Neuronal stem cell (in vitro differentiated cells): Measurements from ENCODE around the gene TNFSF13B.

ENCODE experiments used
- DNase-seq: peaks from one replicate; pipeline ENCODE4 v3.0.0-alpha.2; 2013; ENCODE audit warnings: low spot score
- H2AFZ ChIP-seq: one replicate; pipeline ENCODE4 v1.6.1; 2013; ENCODE audit warnings: mild to moderate bottlenecking, low read length, inconsistent platforms
- H2AK5ac ChIP-seq: 2 replicates; pipeline ENCODE4 v1.6.1; 2013; ENCODE audit warnings: low read depth, mild to moderate bottlenecking, inconsistent platforms, low read length, moderate library complexity, mixed read lengths
- H2BK120ac ChIP-seq: 2 replicates; pipeline ENCODE4 v1.6.1; 2013; ENCODE audit warnings: low read depth, mild to moderate bottlenecking, inconsistent platforms, low read length, moderate library complexity, mixed read lengths
- H2BK12ac ChIP-seq: one replicate; pipeline ENCODE4 v1.6.1; 2013; ENCODE audit warnings: low read length, inconsistent platforms
- H2BK15ac ChIP-seq: 2 replicates; pipeline ENCODE4 v1.6.1; 2013; ENCODE audit warnings: mild to moderate bottlenecking, low read length, inconsistent platforms, mixed read lengths
- H2BK5ac ChIP-seq: one replicate; pipeline ENCODE4 v1.6.1; 2013; ENCODE audit warnings: inconsistent platforms, mild to moderate bottlenecking, low read length, moderate library complexity
- H3K14ac ChIP-seq: one replicate; pipeline ENCODE4 v1.6.1; 2013; ENCODE audit warnings: low read length, inconsistent platforms
- H3K18ac ChIP-seq: 2 replicates; pipeline ENCODE4 v1.6.1; 2013; ENCODE audit warnings: low read length, inconsistent platforms
- H3K23ac ChIP-seq: 2 replicates; pipeline ENCODE4 v1.6.1; 2013; ENCODE audit warnings: low read depth, mild to moderate bottlenecking, mixed read lengths, low read length, inconsistent platforms; ENCODE audit not compliant: poor library complexity
- H3K27ac ChIP-seq: replicated peaks from 3 replicates; pipeline ENCODE4 v1.5.1; 2013; ENCODE audit warnings: low read length, inconsistent platforms
- H3K27me3 ChIP-seq, 3 experiments: 2 replicates each; pipeline ENCODE4 v1.6.1; 2013; ENCODE audit warnings: low read length in 3 of 3, mild to moderate bottlenecking in 2 of 3, inconsistent platforms in 1 of 3, low read depth in 1 of 3, mixed read lengths in 1 of 3, moderate library complexity in 1 of 3; ENCODE audit not compliant: control insufficient read depth in 3 of 3, insufficient read depth in 3 of 3
- H3K36me3 ChIP-seq, 2 donors: replicated peaks in 1 of 2; 2 replicates each; pipeline ENCODE4 v1.6.1; 2013; ENCODE audit warnings: low read length in 2 of 2; ENCODE audit not compliant: control insufficient read depth in 2 of 2, insufficient read depth in 2 of 2
- H3K4ac ChIP-seq: 2 replicates; pipeline ENCODE4 v1.6.1; 2013; ENCODE audit warnings: inconsistent platforms, mild to moderate bottlenecking, low read length, moderate library complexity
- H3K4me1 ChIP-seq, 2 donors: 1 replicate in 1 of 2; 2 replicates in 1 of 2; pipeline ENCODE4 v1.6.1; 2013; ENCODE audit warnings: low read length in 2 of 2, low read depth in 1 of 2; ENCODE audit not compliant: control insufficient read depth in 2 of 2, insufficient read depth in 1 of 2
- H3K4me2 ChIP-seq: one replicate; pipeline ENCODE4 v1.6.1; 2013; ENCODE audit warnings: mild to moderate bottlenecking, low read length, inconsistent platforms; ENCODE audit not compliant: insufficient read depth, poor library complexity, severe bottlenecking
- H3K4me3 ChIP-seq, 2 donors: 2 replicates each; pipeline ENCODE4 v1.5.1; 2013; ENCODE audit warnings: low read length in 2 of 2, mild to moderate bottlenecking in 2 of 2, inconsistent platforms in 1 of 2, moderate library complexity in 1 of 2
- H3K79me1 ChIP-seq: one replicate; pipeline ENCODE4 v1.6.1; 2013; ENCODE audit warnings: low read depth, mild to moderate bottlenecking, inconsistent platforms, low read length, moderate library complexity
- H3K9ac ChIP-seq: one replicate; pipeline ENCODE4 v1.6.1; 2013; ENCODE audit warnings: mild to moderate bottlenecking, low read depth, low read length, inconsistent platforms; ENCODE audit not compliant: poor library complexity
- H3K9me3 ChIP-seq, 2 donors: replicated peaks in 1 of 2; 2 replicates each; pipeline versions ENCODE3 to v1.6.1; 2013; ENCODE audit warnings: low read length in 2 of 2, mild to moderate bottlenecking in 2 of 2, inconsistent platforms in 1 of 2, low read depth in 1 of 2, mixed read lengths in 1 of 2, moderate library complexity in 1 of 2; ENCODE audit not compliant: control insufficient read depth in 2 of 2, insufficient read depth in 1 of 2
- H4K8ac ChIP-seq: one replicate; pipeline ENCODE4 v1.6.1; 2013; ENCODE audit warnings: low read depth, mild to moderate bottlenecking, inconsistent platforms, low read length, moderate library complexity
- H4K91ac ChIP-seq: one replicate; pipeline ENCODE4 v1.6.1; 2013; ENCODE audit warnings: low read length, low read depth, mild to moderate bottlenecking, inconsistent platforms; ENCODE audit not compliant: poor library complexity
- WGBS, 2 donors: extraction: QIAGEN DNeasy Blood & Tissue Kit; methylation state at CpG; one replicate each; pipeline ENCODE4 v1.1.7; 2013; ENCODE audit warnings: missing lambda C conversion rate in 2 of 2, mixed read lengths in 1 of 2; ENCODE audit not compliant: insufficient read length in 2 of 2, insufficient replicate concordance in 1 of 2; ENCODE audit errors: extremely low coverage in 2 of 2; 5-methylcytosine and 5-hydroxymethylcytosine counted together

The TNFSF13B gene

DNA sequence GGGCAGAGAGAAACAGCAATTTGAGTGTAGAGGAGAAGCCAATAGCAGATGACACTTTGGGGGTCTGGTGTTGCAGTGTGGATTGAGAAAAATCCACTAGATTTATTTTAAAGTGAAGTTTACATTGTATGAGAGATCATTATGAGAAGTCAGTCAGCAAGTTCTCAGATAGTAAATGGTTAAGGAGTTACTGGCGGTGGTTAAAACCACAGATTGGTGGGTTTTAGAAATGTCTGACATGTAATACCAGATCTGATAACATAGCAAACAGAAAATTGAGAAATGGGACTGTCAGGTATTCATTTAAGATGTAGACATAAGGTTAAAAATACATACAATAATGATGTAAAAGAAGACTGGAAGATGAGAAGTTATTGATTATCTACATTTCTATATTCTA, 44.1 kb upstream of the TNFSF13B start:
- no CpG with 5 or more reads among the region's 1 CpG for WGBS, 2 donors
- no peak overlapping the region for H2BK15ac ChIP-seq
- peaks cover 0 to 15% of the 10 kb centered on the region in 2 donors for H3K36me3 ChIP-seq
- no peak overlapping the region for H3K4ac ChIP-seq
- H2BK5ac ChIP-seq = no peak overlapping the region
- no peak overlapping the region for H2AK5ac ChIP-seq
- H3K23ac ChIP-seq = no peak overlapping the region
- no peak overlapping the region for H3K4me3 ChIP-seq
- H2AFZ ChIP-seq = no peak overlapping the region
- H2BK12ac ChIP-seq = no peak overlapping the region
- H4K91ac ChIP-seq = no peak overlapping the region
- no peak overlapping the region for H3K14ac ChIP-seq
- no peak for DNase-seq
- no peaks in the 10 kb centered on the region for H3K9me3 ChIP-seq
- H3K79me1 ChIP-seq = no peaks in the 10 kb centered on the region
- no peak overlapping the region for H3K27ac ChIP-seq
- no peak overlapping the region for H3K4me2 ChIP-seq
- H3K4me1 ChIP-seq = peaks cover 3 to 9% of the 10 kb centered on the region in 2 donors
- H3K18ac ChIP-seq = no peak overlapping the region
- no peak overlapping the region for H4K8ac ChIP-seq
- no peak overlapping the region for H3K9ac ChIP-seq
- no peak overlapping the region for H2BK120ac ChIP-seq
- H3K27me3 ChIP-seq = no peaks in the 10 kb centered on the region

- Histone ChIP-seq H3K79me1 (no peaks in the 10 kb centered on the region), H3K14ac (no peak overlapping the region), H3K4me3 (no peak overlapping the region), H3K9ac (no peak overlapping the region), H2BK120ac (no peak overlapping the region), H2BK15ac (no peak overlapping the region), H3K27ac (no peak overlapping the region), H3K9me3 (no peaks in the 10 kb centered on the region), H4K8ac (no peak overlapping the region), H4K91ac (no peak overlapping the region), H3K4ac (no peak overlapping the region), H3K27me3 (no peaks in the 10 kb centered on the region), H3K23ac (no peak overlapping the region), H3K4me2 (no peak overlapping the region), H2BK12ac (no peak overlapping the region), H3K4me1 (peaks cover 3 to 9% of the 10 kb centered on the region in 2 donors), H3K18ac (no peak overlapping the region), H3K36me3 (peaks cover 0 to 16% of the 10 kb centered on the region in 2 donors), H2BK5ac (no peak overlapping the region), H2AK5ac (no peak overlapping the region), H2AFZ (no peak overlapping the region)
- WGBS, 2 donors = no CpG with 5 or more reads among the region's 1 CpG
- DNase-seq = no peak
Measured at GRCh38 chr13:108226184-108226583, 43.3 kb upstream of the TNFSF13B start.

- Histone ChIP-seq H3K14ac (no peak overlapping the region), H3K4ac (no peak overlapping the region), H2AK5ac (no peak overlapping the region), H2BK5ac (no peak overlapping the region), H3K18ac (no peak overlapping the region), H4K8ac (no peak overlapping the region), H3K4me2 (no peak overlapping the region), H2BK120ac (no peak overlapping the region), H2BK12ac (no peak overlapping the region), H3K27ac (no peak overlapping the region), H3K4me1 (peaks cover 3 to 9% of the 10 kb centered on the region in 2 donors), H3K4me3 (no peak overlapping the region), H2BK15ac (no peak overlapping the region), H3K9me3 (no peaks in the 10 kb centered on the region), H3K79me1 (no peaks in the 10 kb centered on the region), H3K23ac (no peak overlapping the region), H3K9ac (no peak overlapping the region), H3K27me3 (no peaks in the 10 kb centered on the region), H2AFZ (no peak overlapping the region), H4K91ac (no peak overlapping the region), H3K36me3 (peaks cover 0 to 16% of the 10 kb centered on the region in 2 donors)
- no peak for DNase-seq
- no CpG with 5 or more reads among the region's 1 CpG for WGBS, 2 donors
Measured at GRCh38 chr13:108227651-108228272, 41.8 kb upstream of the TNFSF13B start.

GRCh38 chr13:108230377-108230776, 39.1 kb upstream of the TNFSF13B start:
- no peak overlapping the region for H4K91ac ChIP-seq
- no peak overlapping the region for H3K14ac ChIP-seq
- H2BK15ac ChIP-seq = no peak overlapping the region
- no peak overlapping the region for H2BK120ac ChIP-seq
- peaks cover 3 to 9% of the 10 kb centered on the region in 2 donors for H3K4me1 ChIP-seq
- H3K9me3 ChIP-seq = no peaks in the 10 kb centered on the region
- peaks cover 0 to 16% of the 10 kb centered on the region in 2 donors for H3K36me3 ChIP-seq
- H2BK5ac ChIP-seq = no peak overlapping the region
- no peak overlapping the region for H4K8ac ChIP-seq
- no peak overlapping the region for H2BK12ac ChIP-seq
- H3K27me3 ChIP-seq = no peaks in the 10 kb centered on the region
- no peak overlapping the region for H2AFZ ChIP-seq
- H2AK5ac ChIP-seq = no peak overlapping the region
- no peak overlapping the region for H3K18ac ChIP-seq
- no peak overlapping the region for H3K4me3 ChIP-seq
- no peak overlapping the region for H3K4ac ChIP-seq
- H3K27ac ChIP-seq = no peak overlapping the region
- no peaks in the 10 kb centered on the region for H3K79me1 ChIP-seq
- H3K4me2 ChIP-seq = no peak overlapping the region
- no peak overlapping the region for H3K23ac ChIP-seq
- no peak overlapping the region for H3K9ac ChIP-seq
- DNase-seq = no peak
